ENCODE results near the gene EXOC7.
A peak's percentile ranks its signal among the peaks of the same experiment; 100 is the strongest.
"Not testable (repeated sequence)": the region's sequence is repeated elsewhere in the genome, so short reads cannot be mapped to it uniquely, and the experiment has no call there.

EXOC7 gene

DNA sequence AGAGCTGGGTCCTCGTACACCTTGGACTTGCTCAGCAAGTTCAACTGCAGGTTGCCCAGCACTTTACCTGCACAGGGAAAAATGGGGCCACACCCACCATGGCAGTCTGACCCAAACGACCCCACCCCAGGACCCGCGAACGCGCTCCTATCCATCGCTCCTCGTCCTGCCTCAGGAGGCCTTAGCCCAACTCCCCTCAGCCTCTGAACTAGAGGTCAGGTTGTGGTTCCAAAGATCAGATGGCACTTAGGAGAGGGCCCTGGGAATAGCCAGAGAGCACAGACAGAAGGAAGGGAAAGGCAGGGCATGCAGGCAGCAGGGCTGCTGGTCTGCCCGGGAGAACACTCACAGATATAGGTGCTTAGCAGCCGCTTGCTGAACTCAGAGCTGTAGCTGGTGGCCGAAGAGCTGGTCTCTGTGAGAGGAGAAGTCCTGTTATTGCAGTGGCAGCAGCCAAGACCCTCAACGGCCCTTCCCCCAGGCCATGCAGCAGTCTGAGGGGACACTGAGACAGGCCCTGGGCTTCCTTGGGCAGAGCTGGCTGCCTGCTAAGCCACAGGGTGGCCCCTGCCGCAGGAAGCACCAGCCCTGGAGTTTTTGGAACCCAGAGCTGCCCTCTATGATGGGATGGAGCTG is 17.7 kb downstream of the EXOC7 start:
- DNase-seq: no peak

DNA sequence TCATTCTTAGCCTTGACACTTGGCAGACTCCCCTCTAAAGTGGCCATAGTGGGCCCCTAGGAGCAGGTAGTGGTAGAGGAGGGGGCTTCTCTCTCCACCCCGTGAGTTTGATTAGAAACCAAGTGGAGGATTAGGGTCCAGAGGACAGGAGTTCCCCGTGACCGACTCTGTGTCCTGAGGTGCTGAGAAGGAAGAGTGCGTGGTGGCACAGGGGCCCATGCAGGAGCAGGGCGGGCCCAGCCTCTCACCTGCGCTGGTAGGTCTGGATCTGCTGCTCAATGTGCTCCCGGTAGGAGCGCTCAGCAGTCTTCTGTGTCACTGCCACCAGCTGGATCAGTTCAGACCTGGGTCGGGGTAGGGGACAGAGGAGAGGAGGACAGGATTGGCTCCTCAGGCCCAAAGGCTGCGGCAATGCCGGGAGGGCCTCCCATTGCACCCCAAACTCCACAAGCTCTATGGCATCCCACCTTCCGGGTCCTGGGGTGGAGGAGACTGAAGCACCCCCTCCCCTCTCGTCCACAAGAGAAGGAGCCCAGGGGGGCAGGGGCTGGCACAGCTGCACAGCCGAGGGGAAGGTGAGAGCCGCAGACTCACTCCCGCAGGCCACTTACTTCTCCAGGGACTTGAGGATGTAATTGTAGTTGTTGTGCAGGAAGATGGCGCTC is 18.4 kb downstream of the EXOC7 start:
- no peak for DNase-seq

DNA sequence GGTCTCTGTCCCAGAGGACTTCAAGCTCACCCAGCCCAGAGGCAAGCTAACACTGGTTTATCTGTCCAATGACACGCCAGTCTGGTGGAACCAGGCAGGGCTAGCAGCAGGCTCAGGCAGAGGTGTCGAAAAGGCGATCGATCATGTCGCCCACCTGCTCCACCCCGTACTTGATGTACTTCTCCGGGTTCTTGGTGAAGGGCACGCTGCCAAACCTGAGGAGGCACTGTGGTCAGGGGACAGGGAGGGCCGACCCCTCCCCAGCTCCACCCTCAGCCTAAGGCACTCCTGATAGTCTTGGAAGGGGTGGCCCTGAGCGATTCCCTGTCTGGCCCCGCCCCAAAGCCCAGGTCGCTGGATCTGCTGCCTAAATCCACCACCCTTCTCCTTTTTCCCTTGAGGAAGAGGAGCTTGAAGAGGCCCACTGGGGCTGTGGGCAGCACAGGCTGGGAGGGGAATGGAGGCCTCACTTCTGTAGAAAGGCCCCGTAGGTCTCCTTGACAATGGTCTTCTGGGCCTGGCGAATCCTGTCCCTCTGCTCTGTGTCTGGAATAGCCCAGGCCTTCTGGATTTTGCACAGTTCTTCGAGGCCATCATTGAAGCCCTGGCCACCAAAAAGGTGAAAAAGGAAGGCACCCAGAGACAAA is 19.9 kb downstream of the EXOC7 start:
- no peak for DNase-seq

DNA sequence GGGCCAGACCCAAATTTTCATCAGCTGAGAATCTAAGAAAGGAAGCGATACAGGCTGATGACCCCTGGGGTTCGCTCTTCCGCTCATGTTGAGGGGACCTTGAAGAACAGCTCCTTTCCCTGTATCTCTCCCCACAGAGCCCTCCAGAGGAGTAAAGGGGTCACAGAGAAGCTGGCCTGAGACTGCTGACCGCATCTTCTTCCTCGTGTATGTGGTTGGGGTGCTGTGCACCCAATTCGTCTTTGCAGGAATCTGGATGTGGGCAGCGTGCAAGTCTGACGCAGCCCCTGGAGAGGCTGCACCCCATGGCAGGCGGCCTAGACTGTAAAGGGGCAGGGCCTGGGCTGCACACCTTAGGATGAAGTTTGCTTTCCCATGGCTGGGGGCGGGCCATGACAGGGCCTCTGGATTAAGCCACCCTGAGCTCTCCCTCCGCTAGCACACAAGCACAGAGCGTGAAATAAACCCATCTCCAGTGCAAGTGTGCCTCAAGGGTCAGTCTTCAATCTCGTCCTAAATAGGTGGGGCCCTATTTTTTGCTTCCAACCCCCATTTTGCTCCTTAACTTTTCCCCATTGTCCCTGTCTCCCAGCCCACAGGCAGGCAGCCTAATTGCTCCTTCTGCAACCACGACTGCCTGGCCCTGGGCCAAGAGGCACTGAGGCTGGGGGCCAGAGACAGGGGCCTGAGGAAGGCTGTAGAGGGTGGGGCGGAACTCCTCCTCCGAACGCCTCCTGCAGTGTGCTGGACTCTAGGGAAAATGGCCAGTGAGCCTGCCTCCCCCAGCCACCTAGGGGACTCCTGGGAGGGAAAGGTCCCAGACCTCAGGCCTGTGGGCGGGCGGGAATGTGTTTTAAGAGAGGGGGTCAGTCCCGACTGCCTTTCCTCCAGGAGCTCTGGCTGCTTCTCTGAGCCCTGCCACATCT is 21.0 kb downstream of the EXOC7 start:
- no peak for DNase-seq

DNA sequence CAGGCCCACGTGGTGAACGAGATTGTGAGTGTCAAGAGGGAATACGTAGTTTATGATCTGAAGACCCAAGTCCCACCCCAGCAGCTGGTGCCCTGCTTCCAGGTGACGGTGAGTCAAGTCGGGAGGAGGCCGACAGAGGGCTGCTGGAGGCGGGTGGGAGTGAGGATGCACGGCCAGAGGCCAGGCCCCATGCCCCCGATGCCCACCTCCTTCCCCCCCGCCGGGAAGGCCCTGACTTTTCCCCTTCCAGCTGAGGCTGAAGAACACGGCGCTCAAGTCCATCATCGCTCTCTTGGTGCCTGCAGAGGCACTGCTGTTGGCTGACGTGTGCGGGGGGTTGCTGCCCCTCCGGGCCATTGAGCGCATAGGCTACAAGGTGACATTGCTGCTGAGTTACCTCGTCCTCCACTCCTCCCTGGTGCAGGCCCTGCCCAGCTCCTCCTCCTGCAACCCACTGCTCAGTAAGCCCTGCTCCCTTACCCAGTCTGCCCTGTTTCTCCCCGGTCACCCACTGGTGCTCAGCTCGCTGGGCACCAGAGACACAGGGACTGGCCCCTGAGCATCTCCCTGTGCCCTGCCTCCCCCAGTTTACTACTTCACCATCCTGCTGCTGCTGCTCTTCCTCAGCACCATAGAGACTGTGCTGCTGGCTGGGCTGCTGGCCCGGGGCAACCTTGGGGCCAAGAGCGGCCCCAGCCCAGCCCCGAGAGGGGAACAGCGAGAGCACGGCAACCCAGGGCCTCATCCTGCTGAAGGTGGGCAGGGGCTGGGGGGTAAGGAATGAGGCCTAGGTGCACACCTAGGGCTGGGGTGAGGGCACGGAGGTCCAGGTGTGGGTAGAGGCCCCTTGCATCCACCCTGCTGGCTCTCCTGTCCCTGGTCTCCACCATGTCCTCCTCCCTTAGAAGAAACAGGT is 22.0 kb downstream of the EXOC7 start:
- DNase-seq: no peak

DNA sequence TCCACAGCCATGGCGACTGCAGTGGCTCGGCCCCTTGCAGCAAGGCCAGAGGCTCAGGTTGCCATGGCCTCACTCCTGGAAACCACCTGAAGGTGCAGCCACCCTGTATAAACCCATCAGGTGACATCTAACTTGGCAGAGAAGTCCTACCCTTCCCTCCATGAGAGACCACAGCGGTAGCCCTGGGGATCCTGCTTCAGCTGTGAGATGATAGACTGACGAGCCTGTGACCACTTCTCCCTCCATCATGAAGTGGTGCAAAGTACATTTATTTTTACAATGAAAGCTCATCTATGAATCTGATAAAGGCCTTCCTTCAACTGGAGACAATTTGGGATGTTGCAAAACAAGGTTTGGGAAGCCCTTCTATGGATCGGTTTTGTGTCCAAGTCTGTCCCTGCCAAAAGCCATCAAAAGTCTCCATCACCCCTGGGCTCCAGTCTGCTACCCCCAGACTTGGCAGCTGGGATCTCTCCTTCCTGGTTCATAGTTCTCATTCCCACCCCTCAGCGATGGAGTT is 22.8 kb downstream of the EXOC7 start:
- no peak for DNase-seq

DNA sequence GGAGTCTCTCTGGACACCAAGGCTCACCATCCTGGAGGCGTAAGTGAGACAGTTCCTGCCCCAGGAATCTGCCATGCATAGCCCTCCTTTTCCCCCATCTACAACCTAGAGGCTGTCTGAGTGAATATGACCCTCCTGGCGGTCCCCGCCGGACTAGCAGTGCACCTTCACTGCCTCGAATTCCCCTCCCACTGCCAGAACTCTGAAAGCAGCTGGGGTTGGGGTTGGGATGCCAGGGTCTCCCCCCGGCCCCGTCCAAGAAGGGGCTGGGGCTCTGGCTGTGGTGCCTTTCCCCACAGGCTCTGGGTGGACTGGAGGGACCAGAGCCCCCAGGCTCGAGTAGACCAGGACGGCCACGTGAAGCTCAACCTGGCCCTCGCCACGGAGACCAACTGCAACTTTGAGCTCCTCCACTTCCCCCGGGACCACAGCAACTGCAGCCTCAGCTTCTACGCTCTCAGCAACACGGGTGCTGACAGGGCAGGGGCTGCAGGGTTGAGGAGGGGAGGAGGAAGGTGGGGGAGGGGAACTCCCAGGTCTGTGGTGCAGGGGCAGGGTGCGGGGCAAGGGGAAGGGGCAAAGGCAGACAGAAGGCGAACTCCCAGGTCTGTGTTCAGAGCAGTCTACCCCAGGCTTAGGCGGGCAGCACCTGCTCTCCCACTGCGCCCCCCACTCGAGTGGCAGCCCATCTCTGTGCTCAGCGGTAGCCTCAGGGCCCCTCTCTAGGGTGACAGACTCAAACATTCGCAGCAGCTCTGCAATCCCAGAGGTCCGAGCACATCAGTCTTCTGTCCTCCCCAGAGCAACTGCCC is 23.4 kb downstream of the EXOC7 start:
- DNase-seq: no peak

DNA sequence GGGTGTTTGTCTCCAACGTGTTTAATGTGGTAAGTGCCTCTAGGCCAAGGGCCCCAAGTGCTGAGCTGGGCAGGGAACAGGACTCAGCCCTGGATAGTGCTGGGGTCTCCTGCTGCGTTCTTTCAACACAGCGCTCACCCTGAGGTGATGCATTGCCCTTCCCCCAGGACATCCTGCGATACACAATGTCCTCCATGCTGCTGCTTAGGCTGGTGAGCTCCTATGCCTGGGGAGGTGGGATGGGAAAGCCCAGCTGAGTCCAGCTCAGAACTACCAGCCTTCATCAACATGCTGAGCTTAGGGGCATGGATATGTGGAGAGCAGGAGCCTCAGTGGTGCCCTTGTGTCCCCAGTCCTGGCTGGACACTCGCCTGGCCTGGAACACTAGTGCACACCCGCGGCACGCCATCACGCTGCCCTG is 24.0 kb downstream of the EXOC7 start:
- DNase-seq: no peak

DNA sequence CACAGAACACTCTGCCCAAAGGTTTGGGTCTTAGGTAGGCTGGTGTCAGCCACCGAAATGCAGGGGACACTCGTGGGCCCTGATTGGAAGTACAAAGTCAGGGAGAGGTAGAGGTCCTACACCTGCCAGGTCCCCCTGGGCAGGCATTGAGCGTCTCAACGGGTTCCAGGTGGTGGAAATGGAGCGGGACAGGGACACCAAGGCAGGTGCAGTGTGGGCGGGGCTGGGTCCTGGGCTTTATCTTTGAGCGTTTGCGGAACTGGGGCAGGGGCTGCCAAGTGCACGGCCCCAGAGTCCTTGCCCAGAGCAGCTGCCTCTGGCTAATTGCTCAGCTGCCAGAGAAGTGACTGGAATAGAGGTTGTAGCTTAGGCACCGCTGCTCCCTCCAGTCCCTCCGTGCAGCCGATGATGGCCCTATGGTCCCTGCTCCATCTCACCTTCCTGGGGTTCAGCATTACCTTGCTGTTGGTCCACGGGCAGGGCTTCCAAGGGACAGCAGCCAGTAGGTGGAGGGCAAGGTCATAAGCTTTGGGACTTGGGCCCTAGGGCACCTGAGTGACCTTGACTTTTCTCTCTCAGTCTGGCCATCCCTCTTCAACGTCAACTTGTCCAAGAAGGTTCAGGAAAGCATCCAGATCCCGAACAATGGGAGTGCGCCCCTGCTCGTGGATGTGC is 24.6 kb downstream of the EXOC7 start, which contains the start of gene ZACN:
TSS of gene ZACN (plus strand) at position 323 of the 675 bp plus-strand sequence. CDS start at position 406, 83 bp downstream.
- DNase-seq: no peak

DNA sequence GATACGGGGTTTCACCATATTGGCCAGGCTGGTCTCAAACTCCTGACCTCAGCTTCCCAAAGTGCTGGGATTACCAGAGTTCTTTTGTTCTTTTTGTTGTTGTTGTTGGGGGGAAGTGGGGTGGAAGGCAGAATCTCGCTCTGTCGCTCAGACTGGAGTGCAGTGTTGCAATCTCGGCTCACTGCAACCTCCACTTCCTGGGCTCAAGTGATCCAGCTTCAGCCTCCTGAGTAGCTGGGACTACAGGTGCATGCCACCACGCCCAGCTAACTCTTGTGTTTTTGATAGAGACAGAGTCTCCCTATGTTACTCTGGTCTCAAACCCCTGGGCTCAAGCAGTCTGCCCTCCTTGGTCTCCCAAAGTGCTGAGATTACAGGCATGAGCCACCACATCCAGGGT is 25.2 kb downstream of the EXOC7 start:
- DNase-seq: not testable (repeated sequence)

DNA sequence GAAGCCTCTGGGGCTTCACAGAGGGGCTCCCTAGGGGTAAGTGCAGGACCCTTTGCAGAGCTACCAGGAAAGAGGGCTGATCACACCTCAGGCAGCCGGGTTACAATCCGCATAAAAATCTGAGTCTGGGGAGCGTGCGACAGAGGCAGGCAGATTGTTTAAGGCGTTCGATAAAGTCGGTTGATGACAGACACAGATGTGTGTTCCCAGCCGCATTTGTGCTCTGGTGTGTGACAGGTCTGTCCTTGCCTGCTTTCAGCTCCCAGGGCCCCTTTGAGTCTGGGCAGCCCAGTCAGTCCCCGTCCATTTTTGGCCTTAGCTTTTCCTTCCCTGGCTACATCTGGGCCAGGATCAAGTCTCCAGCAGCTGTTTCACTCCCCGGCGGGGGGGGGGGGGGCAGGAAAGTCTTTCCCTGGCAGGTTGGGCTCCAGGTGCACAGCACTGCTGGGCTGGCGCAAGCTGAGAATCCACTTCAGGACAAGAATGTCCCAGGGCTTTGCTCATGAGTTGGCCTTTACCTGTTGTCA is 25.9 kb downstream of the EXOC7 start:
- no peak for DNase-seq

DNA sequence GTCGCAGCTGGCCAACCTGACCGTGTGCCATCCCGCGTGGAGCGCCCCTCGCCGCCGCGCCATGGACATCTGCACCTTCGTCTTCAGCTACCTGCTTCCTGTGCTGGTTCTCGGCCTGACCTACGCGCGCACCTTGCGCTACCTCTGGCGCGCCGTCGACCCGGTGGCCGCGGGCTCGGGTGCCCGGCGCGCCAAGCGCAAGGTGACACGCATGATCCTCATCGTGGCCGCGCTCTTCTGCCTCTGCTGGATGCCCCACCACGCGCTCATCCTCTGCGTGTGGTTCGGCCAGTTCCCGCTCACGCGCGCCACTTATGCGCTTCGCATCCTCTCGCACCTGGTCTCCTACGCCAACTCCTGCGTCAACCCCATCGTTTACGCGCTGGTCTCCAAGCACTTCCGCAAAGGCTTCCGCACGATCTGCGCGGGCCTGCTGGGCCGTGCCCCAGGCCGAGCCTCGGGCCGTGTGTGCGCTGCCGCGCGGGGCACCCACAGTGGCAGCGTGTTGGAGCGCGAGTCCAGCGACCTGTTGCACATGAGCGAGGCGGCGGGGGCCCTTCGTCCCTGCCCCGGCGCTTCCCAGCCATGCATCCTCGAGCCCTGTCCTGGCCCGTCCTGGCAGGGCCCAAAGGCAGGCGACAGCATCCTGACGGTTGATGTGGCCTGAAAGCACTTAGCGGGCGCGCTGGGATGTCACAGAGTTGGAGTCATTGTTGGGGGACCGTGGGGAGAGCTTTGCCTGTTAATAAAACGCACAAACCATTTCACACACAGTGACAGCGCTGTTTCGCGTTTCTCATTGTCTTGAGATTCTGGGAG is 26.6 kb downstream of the EXOC7 start:
- peak; percentile 36 for DNase-seq

DNA sequence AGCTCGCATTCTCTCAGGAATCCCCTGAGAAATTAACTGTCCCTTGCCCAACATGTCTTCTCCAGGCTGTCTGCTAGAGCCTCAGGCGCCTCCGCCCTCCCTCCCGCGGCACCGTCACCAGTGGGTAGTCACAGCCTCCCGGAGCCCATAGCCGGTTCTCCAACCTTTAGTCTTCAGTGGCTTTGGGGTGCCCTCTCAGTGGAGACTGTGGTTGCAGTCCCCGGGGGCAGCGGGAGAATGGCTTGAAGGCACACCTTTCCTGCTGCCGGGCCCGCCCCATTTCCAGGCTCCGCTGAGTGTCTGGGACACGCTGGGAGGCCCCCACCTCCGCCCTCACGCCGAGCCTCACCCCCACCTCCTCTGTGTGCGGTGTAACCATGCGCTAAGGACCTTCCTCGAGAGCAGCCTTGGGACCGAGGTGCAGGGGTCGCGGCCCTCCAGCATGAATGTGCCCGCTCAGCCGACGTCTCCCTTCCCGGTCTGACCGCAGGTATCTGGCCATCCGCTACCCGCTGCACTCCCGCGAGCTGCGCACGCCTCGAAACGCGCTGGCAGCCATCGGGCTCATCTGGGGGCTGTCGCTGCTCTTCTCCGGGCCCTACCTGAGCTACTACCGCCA is 27.3 kb downstream of the EXOC7 start:
- DNase-seq: no peak

DNA sequence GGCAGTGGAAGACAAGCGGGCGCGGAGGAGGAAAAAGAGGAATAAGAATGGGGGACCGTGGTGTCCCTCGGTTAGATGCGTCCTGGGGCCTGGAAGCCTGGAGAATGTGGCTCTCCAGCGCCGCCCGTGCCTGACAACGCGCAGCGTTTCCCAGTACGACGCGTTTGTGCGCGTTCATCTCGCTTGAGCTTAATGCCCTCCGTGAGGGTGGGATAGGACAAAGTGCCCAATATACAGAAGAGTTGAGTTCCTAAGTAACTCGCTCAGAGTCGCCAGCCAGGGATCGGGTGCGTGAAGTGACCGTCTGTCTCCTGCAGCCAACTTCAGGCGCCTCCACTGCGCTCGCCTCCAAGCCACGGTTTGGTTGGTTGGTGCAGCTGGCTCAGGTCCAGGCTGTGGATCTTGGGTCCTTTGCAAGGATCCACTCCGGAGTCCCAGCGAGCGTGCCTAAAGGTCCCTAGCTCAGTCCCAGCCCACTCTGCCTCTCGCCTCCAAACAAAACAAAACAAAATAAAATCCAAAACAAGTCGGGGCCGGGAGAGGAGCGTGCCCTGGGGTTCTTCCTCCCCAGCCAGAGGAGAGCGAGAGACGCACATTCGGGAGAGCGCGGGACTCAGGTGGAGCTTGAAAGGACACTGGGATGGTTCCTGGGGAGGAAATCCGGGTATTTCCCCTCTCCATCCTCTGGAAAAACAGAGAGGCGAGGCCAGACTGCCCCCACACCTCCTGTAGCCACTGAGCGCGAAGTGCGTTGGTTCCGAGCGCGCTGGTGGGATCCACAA is 28.0 kb downstream of the EXOC7 start:
- peak; percentile 35 for DNase-seq

DNA sequence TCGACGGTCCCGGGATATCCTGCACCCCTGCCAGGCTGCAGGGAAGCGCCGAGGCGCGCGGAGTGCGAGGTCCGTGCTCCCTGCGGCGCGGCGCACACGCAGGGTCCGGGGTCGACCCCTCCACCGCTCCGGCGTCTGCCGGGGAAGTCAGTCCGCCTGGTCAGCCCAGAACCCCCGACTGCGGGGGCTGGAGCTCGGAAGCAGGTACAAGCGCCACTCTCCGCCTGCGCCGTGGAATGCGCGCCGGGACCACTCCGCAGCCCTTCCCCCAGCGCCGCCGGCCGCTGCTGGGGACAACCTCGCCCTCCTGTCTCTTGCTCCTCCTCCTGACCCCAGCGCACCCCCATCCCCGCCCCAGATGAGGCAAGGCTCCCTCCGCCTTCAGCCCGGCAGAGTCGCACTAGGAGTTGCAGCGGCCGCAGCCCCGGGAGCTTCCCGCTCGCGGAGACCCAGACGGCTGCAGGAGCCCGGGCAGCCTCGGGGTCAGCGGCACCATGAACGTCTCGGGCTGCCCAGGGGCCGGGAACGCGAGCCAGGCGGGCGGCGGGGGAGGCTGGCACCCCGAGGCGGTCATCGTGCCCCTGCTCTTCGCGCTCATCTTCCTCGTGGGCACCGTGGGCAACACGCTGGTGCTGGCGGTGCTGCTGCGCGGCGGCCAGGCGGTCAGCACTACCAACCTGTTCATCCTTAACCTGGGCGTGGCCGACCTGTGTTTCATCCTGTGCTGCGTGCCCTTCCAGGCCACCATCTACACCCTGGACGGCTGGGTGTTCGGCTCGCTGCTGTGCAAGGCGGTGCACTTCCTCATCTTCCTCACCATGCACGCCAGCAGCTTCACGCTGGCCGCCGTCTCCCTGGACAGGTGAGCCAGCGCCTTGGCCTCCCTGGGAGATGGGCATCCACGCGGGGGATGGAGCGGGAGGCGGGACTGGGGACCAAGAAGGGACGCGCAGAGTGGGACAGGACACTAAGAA is 28.9 kb downstream of the EXOC7 start, which contains the start of gene GALR2:
TSS of gene GALR2 (plus strand) at position 392 of the 974 bp plus-strand sequence. CDS start at position 495, 103 bp downstream.
- no peak for DNase-seq

DNA sequence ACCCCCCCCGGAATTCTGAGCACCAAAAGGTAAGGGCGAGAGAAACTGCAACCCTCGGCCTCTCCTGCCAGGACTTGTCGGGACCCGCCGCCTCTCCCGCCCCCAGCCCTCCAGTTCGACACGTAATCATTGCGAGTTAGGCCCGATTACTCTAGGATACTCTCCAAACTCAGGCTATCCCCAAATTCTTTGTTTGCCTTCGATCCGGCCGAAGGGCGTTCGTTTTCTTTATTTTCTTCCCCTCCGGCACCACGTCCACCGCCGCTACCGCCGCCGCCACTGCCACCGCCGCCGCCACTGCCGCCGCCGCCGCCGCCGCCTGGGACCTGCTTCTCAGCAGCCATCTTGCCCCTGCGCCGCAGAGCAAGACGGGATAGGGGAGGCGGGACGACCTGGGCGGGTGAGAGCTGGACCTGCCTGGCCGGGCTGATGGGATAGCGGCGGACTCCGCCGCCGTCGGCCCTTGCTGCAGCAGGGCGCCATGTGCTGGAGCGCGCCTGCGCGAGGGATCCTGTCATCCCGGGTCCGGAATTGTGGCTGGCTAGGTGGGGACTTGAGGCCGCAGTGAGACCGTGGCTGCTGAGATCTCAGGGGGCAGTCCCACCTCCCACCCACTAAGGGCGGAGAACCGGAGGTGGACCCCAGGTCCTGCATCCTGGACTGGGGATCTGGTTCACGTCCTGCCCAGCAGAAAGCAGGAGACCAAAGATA is 31.3 kb downstream of the EXOC7 start, which contains the start of gene SRP68:
TSS of gene SRP68 (minus strand) at position 370 of the 711 bp plus-strand sequence. CDS start at position 344, 26 bp downstream.
- peak; percentile 79 for DNase-seq
